NCI-H2196 (cell line): ENCODE results near the gene HLA-DPB1.

Experiments
- DNase-seq: peaks from one replicate; lab custom pipeline; 2025; ENCODE audit not compliant: unreplicated experiment; lab: John Stamatoyannopoulos, UW

Gene HLA-DPB1

GRCh38 chr6:33128318-33128717, 52.5 kb downstream of the HLA-DPB1 start:
- DNase-seq, result no peak

GRCh38 chr6:33132081-33132524, 56.3 kb downstream of the HLA-DPB1 start:
- no peak for DNase-seq

DNA sequence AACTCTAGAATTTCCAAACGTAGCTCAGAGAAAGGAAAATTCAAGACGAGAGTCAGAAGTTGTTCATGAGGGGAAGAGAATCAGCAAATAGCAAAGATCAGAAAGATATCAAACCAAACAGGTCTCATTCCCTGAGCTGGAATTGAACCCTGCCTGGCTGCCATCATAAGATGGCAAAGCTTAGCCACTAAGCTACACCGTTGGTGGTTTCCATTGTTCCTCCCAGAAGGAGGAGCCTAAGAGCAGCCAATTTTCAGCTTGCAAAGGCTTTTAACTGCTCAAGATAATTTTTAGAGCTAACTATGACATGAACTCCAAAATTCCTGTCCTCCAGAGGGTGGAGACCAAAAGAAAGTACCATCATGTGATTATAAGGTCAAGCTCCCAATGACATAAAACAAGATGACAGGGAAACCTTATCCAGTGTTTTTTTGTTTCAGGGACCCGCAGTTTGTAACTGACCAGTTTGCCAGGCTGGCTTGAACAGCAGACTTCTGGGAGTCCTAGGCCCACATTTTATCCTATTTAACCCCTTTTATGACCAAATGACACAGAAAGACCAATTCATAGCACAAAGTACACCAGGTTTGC, 60.6 kb downstream of the HLA-DPB1 start:
- no peak for DNase-seq
